HepG2 (cell line): ENCODE results near the gene CEP68.

Experiments used
- NBN ChIP-seq: fragments of 450-650 bp; conservative IDR thresholded peaks from 2 replicates; pipeline ENCODE4 v1.6.1; 2017
- RXRA ChIP-seq: sonication (generic); formaldehyde crosslinking; IDR thresholded peaks from 2 replicates; pipeline ENCODE4 v1.5.1; 2020; ENCODE audit warnings: missing genetic modification reagents
- TAF1 ChIP-seq: sonication (generic); formaldehyde crosslinking; IDR thresholded peaks from 2 replicates; pipeline ENCODE4 v1.4.0; 2020; ENCODE audit warnings: missing genetic modification reagents
- THRA ChIP-seq: sonication (generic); formaldehyde crosslinking; IDR thresholded peaks from 2 replicates; pipeline ENCODE4 v1.4.0; 2020; ENCODE audit warnings: missing genetic modification reagents, borderline replicate concordance
- ZFP36 ChIP-seq: fragments of 150-350 bp; IDR thresholded peaks from 2 replicates; pipeline ENCODE4 v1.6.1; 2018; ENCODE audit warnings: borderline replicate concordance, low read length, low read depth; ENCODE audit not compliant: partially characterized antibody
- ZNF207 ChIP-seq: fragments of 450-650 bp; IDR thresholded peaks from 2 replicates; pipeline ENCODE4 v1.6.1; 2016; ENCODE audit warnings: antibody characterized with exemption, borderline replicate concordance
- ZNF274 ChIP-seq: sonication (generic); formaldehyde crosslinking; IDR thresholded peaks from 2 replicates; pipeline ENCODE4 v1.5.1; 2020; ENCODE audit warnings: mild to moderate bottlenecking, missing genetic modification reagents
- ZNF343 ChIP-seq: sonication (generic); formaldehyde crosslinking; IDR thresholded peaks from 2 replicates; pipeline ENCODE4 v1.4.0; 2020; ENCODE audit warnings: mild to moderate bottlenecking, missing genetic modification reagents
- ZNF567 ChIP-seq: sonication (generic); formaldehyde crosslinking; IDR thresholded peaks from 2 replicates; pipeline ENCODE4 v1.8.1; 2023; ENCODE audit warnings: mild to moderate bottlenecking, missing genetic modification reagents, borderline replicate concordance
- ZNF598 ChIP-seq: sonication (generic); formaldehyde crosslinking; IDR thresholded peaks from 2 replicates; pipeline ENCODE4 v1.5.1; 2020; ENCODE audit warnings: mild to moderate bottlenecking, missing genetic modification reagents, borderline replicate concordance
- ZNF83 ChIP-seq: sonication (generic); formaldehyde crosslinking; IDR thresholded peaks from 2 replicates; pipeline ENCODE4 v1.4.0; 2020; ENCODE audit warnings: missing genetic modification reagents, mild to moderate bottlenecking, borderline replicate concordance

- TF ChIP-seq RXRA (CRISPR knock-in tag) (peak; percentile 70; the same call in 1 of the 2 replicates), TAF1 (CRISPR knock-in tag) (no peak), ZNF567 (CRISPR knock-in tag) (no peak), ZFP36 (no peak), ZNF343 (CRISPR knock-in tag) (no peak), NBN (no peak), THRA (CRISPR knock-in tag) (no peak), ZNF598 (CRISPR knock-in tag) (peak; percentile 93), ZNF274 (CRISPR knock-in tag) (peak; percentile 76; the same call in 1 of the 2 replicates), ZNF207 (no peak), ZNF83 (CRISPR knock-in tag) (no peak)
Observed at GRCh38 chr2:65055422-65056214, 598 bp upstream of the CEP68 start.
